Measurements from ENCODE around the gene CARS1.

- TF ChIP-seq CTCF (IDR thresholded peaks at IDR 0.05) (no peak), EZH2 (IDR thresholded peaks at IDR 0.05) (no peak)
These were observed 80.7 kb downstream of the CARS1 start for GRCh38 chr11:2976294-2977063.

Measured in neural progenitor cell (in vitro differentiated cells).